HL-60 (cell line): ENCODE data around the gene PANX2.
"Not testable (repeated sequence)": the region's sequence is repeated elsewhere in the genome, so short reads cannot be mapped to it uniquely, and the experiment has no call there.

Experiments used
- DNase-seq, 2 experiments: peaks; one replicate each; pipeline ENCODE4 v3.0.0-alpha.2; 2010 to 2020; ENCODE audit warnings: low read depth in 1 of 2, low spot score in 1 of 2
- H3K27ac ChIP-seq: fragments of 250-450 bp; sonication (Bioruptor Pico); replicated peaks from 2 replicates; pipeline ENCODE4 v1.5.1; 2020; ENCODE audit warnings: mild to moderate bottlenecking, moderate library complexity
- H3K27me3 ChIP-seq: fragments of 250-450 bp; sonication (Bioruptor Pico); 2 replicates; pipeline ENCODE4 v1.5.1; 2021; ENCODE audit warnings: mild to moderate bottlenecking, moderate library complexity; ENCODE audit not compliant: insufficient read depth, poor library complexity, severe bottlenecking
- H3K4me3 ChIP-seq: replicated peaks from 2 replicates; pipeline ENCODE4 v1.5.1; 2011; ENCODE audit warnings: mild to moderate bottlenecking, control low read depth, low read length; ENCODE audit not compliant: insufficient read depth
- GABPA ChIP-seq: IDR thresholded peaks from 2 replicates; pipeline ENCODE4 v1.6.1; 2012; ENCODE audit warnings: low read depth
- POLR2AphosphoS5 ChIP-seq: IDR thresholded peaks from 2 replicates; pipeline ENCODE4 v1.6.1; 2012; ENCODE audit warnings: low read depth
- SPI1 ChIP-seq: IDR thresholded peaks from 2 replicates; pipeline ENCODE4 v1.6.1; 2012; ENCODE audit warnings: low read depth, mild to moderate bottlenecking, borderline replicate concordance
- TF ChIP-seq, protein P1 (sequence below): IDR thresholded peaks from one replicate; pipeline ENCODE4 v1.5.1; 2011; ENCODE audit warnings: low read length, control low read depth, inconsistent platforms; ENCODE audit not compliant: insufficient read depth
- TF ChIP-seq, protein P2 (sequence below): IDR thresholded peaks from 2 replicates; pipeline ENCODE4 v1.6.1; 2012; ENCODE audit warnings: low read depth; ENCODE audit not compliant: insufficient replicate concordance

Gene PANX2

DNA sequence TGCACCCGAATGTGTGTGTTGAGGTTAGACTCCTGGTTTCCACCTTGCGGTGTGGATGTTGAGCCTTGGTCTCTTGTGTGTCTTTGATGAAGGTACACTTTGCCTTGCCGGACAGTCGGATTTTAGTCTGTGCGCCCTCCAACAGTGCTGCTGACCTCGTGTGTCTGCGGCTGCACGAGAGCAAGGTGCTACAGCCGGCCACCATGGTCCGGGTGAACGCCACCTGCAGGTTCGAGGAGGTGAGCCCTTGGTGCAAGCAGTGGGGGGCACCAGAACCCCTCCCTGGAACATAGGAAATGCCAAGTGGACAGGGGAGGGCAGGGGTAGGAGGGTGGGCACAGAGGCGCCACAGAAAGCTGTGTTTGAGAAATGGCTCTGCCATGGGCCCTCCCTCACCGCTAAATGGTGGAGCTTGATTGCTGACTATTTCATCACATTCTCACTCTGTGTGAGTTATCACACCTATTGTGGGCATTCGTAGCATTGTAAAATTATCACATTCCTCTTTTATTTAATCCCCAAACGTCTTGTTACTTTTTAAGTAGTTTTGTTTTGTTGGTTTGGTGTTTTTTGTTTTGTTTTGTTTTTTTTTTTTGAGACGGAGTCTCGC, 26.4 kb upstream of the PANX2 start:
- Histone ChIP-seq H3K27me3 (no peaks in the 10 kb centered on the region), H3K27ac (peak overlapping the region; percentile 50), H3K4me3 (no peak overlapping the region)
- no peak for DNase-seq
- TF ChIP-seq, protein P1, sequence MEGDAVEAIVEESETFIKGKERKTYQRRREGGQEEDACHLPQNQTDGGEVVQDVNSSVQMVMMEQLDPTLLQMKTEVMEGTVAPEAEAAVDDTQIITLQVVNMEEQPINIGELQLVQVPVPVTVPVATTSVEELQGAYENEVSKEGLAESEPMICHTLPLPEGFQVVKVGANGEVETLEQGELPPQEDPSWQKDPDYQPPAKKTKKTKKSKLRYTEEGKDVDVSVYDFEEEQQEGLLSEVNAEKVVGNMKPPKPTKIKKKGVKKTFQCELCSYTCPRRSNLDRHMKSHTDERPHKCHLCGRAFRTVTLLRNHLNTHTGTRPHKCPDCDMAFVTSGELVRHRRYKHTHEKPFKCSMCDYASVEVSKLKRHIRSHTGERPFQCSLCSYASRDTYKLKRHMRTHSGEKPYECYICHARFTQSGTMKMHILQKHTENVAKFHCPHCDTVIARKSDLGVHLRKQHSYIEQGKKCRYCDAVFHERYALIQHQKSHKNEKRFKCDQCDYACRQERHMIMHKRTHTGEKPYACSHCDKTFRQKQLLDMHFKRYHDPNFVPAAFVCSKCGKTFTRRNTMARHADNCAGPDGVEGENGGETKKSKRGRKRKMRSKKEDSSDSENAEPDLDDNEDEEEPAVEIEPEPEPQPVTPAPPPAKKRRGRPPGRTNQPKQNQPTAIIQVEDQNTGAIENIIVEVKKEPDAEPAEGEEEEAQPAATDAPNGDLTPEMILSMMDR: no peak
- TF ChIP-seq, protein P2, sequence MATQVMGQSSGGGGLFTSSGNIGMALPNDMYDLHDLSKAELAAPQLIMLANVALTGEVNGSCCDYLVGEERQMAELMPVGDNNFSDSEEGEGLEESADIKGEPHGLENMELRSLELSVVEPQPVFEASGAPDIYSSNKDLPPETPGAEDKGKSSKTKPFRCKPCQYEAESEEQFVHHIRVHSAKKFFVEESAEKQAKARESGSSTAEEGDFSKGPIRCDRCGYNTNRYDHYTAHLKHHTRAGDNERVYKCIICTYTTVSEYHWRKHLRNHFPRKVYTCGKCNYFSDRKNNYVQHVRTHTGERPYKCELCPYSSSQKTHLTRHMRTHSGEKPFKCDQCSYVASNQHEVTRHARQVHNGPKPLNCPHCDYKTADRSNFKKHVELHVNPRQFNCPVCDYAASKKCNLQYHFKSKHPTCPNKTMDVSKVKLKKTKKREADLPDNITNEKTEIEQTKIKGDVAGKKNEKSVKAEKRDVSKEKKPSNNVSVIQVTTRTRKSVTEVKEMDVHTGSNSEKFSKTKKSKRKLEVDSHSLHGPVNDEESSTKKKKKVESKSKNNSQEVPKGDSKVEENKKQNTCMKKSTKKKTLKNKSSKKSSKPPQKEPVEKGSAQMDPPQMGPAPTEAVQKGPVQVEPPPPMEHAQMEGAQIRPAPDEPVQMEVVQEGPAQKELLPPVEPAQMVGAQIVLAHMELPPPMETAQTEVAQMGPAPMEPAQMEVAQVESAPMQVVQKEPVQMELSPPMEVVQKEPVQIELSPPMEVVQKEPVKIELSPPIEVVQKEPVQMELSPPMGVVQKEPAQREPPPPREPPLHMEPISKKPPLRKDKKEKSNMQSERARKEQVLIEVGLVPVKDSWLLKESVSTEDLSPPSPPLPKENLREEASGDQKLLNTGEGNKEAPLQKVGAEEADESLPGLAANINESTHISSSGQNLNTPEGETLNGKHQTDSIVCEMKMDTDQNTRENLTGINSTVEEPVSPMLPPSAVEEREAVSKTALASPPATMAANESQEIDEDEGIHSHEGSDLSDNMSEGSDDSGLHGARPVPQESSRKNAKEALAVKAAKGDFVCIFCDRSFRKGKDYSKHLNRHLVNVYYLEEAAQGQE: no peak
- TF ChIP-seq SPI1 (no peak), POLR2AphosphoS5 (no peak), GABPA (no peak)

- no peak for TF ChIP-seq SPI1
- no peak for TF ChIP-seq GABPA
- TF ChIP-seq POLR2AphosphoS5: no peak
- TF ChIP-seq, protein P1: no peak
- TF ChIP-seq, protein P2: no peak
- H3K27ac ChIP-seq: peak overlapping the region; percentile 64
- H3K4me3 ChIP-seq: no peak overlapping the region
- no peaks in the 10 kb centered on the region for H3K27me3 ChIP-seq
- no peak for DNase-seq
These were observed 24.7 kb upstream of the PANX2 start for GRCh38 chr22:50145721-50146438.

DNA sequence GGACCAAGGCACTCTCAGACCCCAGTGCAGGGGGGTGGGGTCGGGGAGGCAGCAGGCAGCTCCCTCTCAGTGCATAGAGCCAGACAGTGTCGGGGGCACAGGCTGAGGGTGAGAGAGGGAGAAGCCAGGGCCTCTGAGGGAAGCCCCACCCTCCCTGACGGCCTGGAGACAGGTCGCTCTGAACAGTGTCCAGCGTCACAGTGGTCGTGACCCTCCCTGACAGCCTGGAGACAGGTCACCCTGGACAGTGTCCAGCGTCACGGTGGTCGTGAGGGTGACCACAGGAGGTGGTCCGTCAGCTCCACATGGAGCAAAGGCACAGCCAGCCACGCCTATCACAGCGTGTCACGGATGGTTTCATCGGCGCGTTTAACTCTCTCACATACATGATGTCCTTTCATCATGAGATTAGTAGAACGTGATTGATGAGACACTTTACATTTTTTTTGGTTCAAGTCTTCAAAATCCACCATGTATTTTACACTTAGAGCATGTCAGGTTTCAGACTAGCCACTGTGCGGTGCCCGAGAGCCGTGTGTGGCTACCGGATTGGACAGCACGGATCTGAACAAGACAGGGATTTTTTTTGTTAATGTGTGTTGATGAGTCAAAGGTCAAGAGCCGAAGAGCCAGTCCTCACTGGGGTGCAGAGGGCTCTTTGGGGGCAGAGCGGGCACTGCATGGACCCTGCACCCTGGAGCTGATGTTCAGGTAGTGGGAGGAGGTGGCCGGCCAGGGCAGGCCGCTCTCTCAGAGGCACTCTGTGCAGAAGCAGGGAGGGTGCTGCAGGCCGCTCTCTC, 23.9 kb upstream of the PANX2 start:
- H3K27me3 ChIP-seq: no peaks in the 10 kb centered on the region
- no peak overlapping the region for H3K4me3 ChIP-seq
- peak; percentile 57 to 82 for DNase-seq
- peak overlapping the region; percentile 64 for H3K27ac ChIP-seq
- no peak for TF ChIP-seq SPI1
- TF ChIP-seq, protein P1: peak; percentile 92
- TF ChIP-seq GABPA: no peak
- TF ChIP-seq POLR2AphosphoS5: no peak
- TF ChIP-seq, protein P2: no peak

DNA sequence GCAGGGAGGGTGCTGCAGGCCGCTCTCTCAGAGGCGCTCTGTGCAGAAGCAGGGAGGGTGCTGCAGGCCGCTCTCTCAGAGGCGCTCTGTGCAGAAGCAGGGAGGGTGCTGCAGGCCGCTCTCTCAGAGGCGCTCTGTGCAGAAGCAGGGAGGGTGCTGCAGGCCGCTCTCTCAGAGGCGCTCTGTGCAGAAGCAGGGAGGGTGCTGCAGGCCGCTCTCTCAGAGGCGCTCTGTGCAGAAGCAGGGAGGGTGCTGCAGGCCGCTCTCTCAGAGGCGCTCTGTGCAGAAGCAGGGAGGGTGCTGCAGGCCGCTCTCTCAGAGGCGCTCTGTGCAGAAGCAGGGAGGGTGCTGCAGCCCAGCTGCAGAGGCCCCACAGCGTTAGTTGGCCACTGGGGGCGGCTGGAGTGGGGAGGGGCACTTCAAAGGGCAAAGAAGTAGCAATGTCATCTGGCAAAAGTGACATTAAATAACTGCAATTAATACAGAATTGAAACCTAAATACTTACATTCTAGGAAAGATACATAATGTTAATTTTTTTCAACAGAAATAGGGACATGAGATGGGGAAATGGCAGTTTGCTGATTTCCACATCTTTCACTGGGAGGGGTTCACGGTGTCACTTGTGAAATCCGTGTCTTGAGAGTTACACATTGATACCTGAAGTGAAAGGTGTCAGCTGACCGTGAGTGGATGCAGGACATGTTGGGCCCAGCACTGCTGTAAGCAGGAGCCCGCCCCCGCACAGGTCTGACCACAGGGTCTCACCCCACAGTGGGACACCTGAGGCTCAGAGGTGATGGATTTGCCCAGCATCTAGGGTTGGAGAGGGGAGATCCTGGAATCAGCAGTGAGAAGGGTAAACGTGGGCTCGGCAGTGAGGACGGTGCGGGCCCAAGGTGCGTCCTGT, 23.0 kb upstream of the PANX2 start:
- not testable (repeated sequence) for H3K4me3 ChIP-seq, H3K27me3 ChIP-seq
- peak overlapping the region; percentile 76 for H3K27ac ChIP-seq
- peak in 1 of 2 experiments; percentile 77 for DNase-seq
